PFSK-1 (cell line): Measurements from ENCODE around the gene ENTHD1.

Source experiments
- FOXP2 ChIP-seq: optimal IDR thresholded peaks from 2 replicates; pipeline ENCODE3; 2011; ENCODE audit warnings: borderline replicate concordance, control low read depth, inconsistent platforms; ENCODE audit not compliant: insufficient read depth; ENCODE audit errors: extremely low read length, extremely low read depth
- POLR2AphosphoS5 ChIP-seq: IDR thresholded peaks from 2 replicates; pipeline ENCODE4 v1.6.1; 2012; ENCODE audit warnings: low read depth, mild to moderate bottlenecking, control low read depth, low read length, moderate library complexity
- SIN3A ChIP-seq: IDR thresholded peaks from 2 replicates; pipeline ENCODE4 v1.6.1; 2012; ENCODE audit warnings: mild to moderate bottlenecking, low read length, moderate library complexity, borderline replicate concordance; ENCODE audit not compliant: insufficient read depth
- TAF1 ChIP-seq: IDR thresholded peaks from 2 replicates; pipeline ENCODE4 v1.6.1; 2012; ENCODE audit warnings: low read length, control low read depth, borderline replicate concordance; ENCODE audit not compliant: insufficient read depth
- TF ChIP-seq, protein P1 (sequence below), 2 experiments: IDR thresholded peaks; 2 replicates each; pipeline versions ENCODE4 v1.6.1 to v1.8.0; 2011 to 2012; ENCODE audit warnings: low read depth in 2 of 2, low read length in 2 of 2, control low read depth in 1 of 2, inconsistent platforms in 1 of 2, mild to moderate bottlenecking in 1 of 2, moderate library complexity in 1 of 2; ENCODE audit not compliant: insufficient read depth in 1 of 2

The ENTHD1 gene

GRCh38 chr22:39820256-39820655, 73.3 kb downstream of the ENTHD1 start:
- TF ChIP-seq, protein P1, sequence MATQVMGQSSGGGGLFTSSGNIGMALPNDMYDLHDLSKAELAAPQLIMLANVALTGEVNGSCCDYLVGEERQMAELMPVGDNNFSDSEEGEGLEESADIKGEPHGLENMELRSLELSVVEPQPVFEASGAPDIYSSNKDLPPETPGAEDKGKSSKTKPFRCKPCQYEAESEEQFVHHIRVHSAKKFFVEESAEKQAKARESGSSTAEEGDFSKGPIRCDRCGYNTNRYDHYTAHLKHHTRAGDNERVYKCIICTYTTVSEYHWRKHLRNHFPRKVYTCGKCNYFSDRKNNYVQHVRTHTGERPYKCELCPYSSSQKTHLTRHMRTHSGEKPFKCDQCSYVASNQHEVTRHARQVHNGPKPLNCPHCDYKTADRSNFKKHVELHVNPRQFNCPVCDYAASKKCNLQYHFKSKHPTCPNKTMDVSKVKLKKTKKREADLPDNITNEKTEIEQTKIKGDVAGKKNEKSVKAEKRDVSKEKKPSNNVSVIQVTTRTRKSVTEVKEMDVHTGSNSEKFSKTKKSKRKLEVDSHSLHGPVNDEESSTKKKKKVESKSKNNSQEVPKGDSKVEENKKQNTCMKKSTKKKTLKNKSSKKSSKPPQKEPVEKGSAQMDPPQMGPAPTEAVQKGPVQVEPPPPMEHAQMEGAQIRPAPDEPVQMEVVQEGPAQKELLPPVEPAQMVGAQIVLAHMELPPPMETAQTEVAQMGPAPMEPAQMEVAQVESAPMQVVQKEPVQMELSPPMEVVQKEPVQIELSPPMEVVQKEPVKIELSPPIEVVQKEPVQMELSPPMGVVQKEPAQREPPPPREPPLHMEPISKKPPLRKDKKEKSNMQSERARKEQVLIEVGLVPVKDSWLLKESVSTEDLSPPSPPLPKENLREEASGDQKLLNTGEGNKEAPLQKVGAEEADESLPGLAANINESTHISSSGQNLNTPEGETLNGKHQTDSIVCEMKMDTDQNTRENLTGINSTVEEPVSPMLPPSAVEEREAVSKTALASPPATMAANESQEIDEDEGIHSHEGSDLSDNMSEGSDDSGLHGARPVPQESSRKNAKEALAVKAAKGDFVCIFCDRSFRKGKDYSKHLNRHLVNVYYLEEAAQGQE (IDR thresholded peaks at IDR 0.05; ENCODE audit: insufficient read depth in 1 of 2, low read depth in 2 of 2, low read length in 2 of 2), result no peak
- TF ChIP-seq POLR2AphosphoS5 (no peak), FOXP2 (no peak)

DNA sequence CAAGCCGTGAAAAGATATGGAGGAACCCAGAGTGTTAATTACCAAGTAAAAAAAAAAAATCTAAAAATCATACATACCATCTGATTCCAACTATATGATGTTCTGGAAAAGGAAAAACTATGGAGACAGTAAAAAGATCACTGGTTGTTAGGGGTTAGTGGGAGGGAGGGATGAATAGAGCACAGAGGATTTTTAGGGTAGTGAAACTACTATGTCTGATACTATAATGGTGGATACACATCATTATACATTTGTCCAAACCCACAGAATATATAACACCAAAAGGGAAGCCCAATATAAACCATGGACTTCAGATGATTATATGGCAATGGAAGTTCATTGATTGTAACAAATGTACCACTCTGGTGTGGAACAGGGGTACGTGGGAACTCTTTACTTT, 74.1 kb downstream of the ENTHD1 start:
- no peak for TF ChIP-seq POLR2AphosphoS5
- TF ChIP-seq, protein P1 (IDR thresholded peaks at IDR 0.05; ENCODE audit: insufficient read depth in 1 of 2, low read depth in 2 of 2, low read length in 2 of 2), result no peak
- TF ChIP-seq FOXP2, result no peak
- TF ChIP-seq SIN3A, result no peak
- TF ChIP-seq TAF1, result no peak

DNA sequence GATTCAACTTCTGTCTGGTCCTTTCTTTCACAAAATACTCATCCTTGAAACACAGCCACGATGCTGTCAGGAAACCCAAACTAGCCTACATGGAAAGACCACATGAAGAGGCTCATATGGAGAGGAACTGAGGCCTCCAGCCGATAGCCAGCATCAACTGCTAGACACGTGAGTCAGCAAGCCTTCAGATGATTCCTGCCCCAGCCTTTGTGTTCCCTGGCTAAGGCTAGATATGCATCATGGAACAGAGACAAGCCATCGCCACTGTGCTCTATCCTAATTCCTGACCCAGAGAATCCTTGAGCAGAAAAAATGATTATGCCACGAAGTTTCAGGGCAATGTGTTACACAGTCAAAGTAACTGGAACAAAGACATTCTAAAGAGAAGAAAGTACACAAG, 75.5 kb downstream of the ENTHD1 start:
- TF ChIP-seq, protein P1 (IDR thresholded peaks at IDR 0.05; ENCODE audit: insufficient read depth in 1 of 2, low read depth in 2 of 2, low read length in 2 of 2), result no peak
- no peak for TF ChIP-seq FOXP2

DNA sequence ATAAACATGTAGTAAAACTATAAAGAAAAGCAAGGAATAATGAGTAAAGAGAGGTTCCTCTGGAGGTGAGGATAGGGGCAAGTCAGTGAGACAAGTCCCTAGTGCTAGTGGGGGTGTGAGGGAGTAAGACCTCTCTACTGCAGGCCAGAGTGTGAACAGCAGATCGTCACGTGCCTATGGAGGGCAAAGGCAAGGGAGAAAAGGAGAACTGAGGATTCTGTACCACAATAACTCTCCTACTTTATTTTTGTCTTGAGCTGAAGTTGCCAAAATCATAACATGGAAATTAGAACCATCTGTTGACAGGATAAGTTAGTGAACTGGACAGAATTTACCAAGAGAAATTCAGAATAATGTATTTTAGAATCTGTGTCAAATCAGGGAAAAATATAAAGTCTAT, 77.6 kb downstream of the ENTHD1 start:
- TF ChIP-seq, protein P1 (IDR thresholded peaks at IDR 0.05; ENCODE audit: insufficient read depth in 1 of 2, low read depth in 2 of 2, low read length in 2 of 2), result no peak
- TF ChIP-seq SIN3A (no peak), POLR2AphosphoS5 (no peak), TAF1 (no peak)

DNA sequence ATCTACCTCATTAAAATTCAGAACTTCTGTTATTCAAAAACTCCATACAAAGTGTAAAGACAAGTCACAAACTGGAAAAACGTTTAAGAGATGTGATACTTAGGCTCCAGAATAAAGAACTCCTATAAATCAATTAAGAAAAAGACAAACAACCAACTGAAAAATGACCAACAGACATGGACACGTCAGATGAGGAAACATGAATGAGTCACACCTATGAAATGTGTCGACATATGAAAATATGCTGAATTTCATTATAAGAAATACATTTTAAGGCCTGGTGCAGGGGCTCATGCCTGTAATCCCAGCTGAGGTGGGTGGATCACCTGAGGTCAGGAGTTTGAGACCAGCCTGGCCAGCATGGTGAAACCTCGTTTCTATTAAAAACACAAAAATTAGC, 78.7 kb downstream of the ENTHD1 start:
- no peak for TF ChIP-seq POLR2AphosphoS5
- TF ChIP-seq FOXP2, result no peak
- no peak for TF ChIP-seq TAF1
- TF ChIP-seq, protein P1 (IDR thresholded peaks at IDR 0.05; ENCODE audit: insufficient read depth in 1 of 2, low read depth in 2 of 2, low read length in 2 of 2), result no peak
- no peak for TF ChIP-seq SIN3A
